COLO668 (cell line): ENCODE measurements around the gene STPG2.
"Not testable (repeated sequence)": the region's sequence is repeated elsewhere in the genome, so short reads cannot be mapped to it uniquely, and the experiment has no call there.

Experiments used
- DNase-seq: peaks from one replicate; lab custom pipeline; 2025; ENCODE audit not compliant: unreplicated experiment; lab: John Stamatoyannopoulos, UW

The STPG2 gene

GRCh38 chr4:97646997-97647396, 496.3 kb downstream of the STPG2 start:
- no peak for DNase-seq

- no peak for DNase-seq
These were observed 498.0 kb downstream of the STPG2 start for GRCh38 chr4:97645071-97645821.

- no peak for DNase-seq
These were observed 500.1 kb downstream of the STPG2 start for GRCh38 chr4:97643179-97643578.

- no peak for DNase-seq
These were observed 503.3 kb downstream of the STPG2 start for GRCh38 chr4:97639961-97640360.

- not testable (repeated sequence) for DNase-seq
These were observed 509.4 kb downstream of the STPG2 start for GRCh38 chr4:97633831-97634230.

- no peak for DNase-seq
These were observed 515.5 kb downstream of the STPG2 start for GRCh38 chr4:97627750-97628149.

GRCh38 chr4:97624204-97624603, 519.1 kb downstream of the STPG2 start:
- DNase-seq: no peak

- DNase-seq: no peak
These were observed 537.3 kb downstream of the STPG2 start for GRCh38 chr4:97605932-97606331.

GRCh38 chr4:97593248-97593647, 550.0 kb downstream of the STPG2 start:
- no peak for DNase-seq

GRCh38 chr4:97590266-97590665, 553.0 kb downstream of the STPG2 start:
- DNase-seq: no peak

- no peak for DNase-seq
These were observed 553.6 kb downstream of the STPG2 start for GRCh38 chr4:97589481-97590196.

- no peak for DNase-seq
These were observed 555.4 kb downstream of the STPG2 start for GRCh38 chr4:97587912-97588311.

- no peak for DNase-seq
These were observed 558.0 kb downstream of the STPG2 start for GRCh38 chr4:97585274-97585673.

GRCh38 chr4:97582890-97583289, 560.4 kb downstream of the STPG2 start:
- no peak for DNase-seq

- no peak for DNase-seq
These were observed 566.3 kb downstream of the STPG2 start for GRCh38 chr4:97577004-97577403.

- no peak for DNase-seq
These were observed 583.3 kb downstream of the STPG2 start for GRCh38 chr4:97560009-97560408.

GRCh38 chr4:97558204-97558778, 585.0 kb downstream of the STPG2 start:
- no peak for DNase-seq

- DNase-seq: not testable (repeated sequence)
These were observed 592.6 kb downstream of the STPG2 start for GRCh38 chr4:97550637-97551036.

- DNase-seq: no peak
These were observed 594.2 kb downstream of the STPG2 start for GRCh38 chr4:97548943-97549583.

- DNase-seq: no peak
These were observed 595.1 kb downstream of the STPG2 start for GRCh38 chr4:97548186-97548585.

GRCh38 chr4:97531351-97531750, 611.9 kb downstream of the STPG2 start:
- no peak for DNase-seq

- DNase-seq: no peak
These were observed 612.6 kb downstream of the STPG2 start for GRCh38 chr4:97530676-97531075.
